ENCODE measurements around the gene TPSB2.

The TPSB2 gene

DNA sequence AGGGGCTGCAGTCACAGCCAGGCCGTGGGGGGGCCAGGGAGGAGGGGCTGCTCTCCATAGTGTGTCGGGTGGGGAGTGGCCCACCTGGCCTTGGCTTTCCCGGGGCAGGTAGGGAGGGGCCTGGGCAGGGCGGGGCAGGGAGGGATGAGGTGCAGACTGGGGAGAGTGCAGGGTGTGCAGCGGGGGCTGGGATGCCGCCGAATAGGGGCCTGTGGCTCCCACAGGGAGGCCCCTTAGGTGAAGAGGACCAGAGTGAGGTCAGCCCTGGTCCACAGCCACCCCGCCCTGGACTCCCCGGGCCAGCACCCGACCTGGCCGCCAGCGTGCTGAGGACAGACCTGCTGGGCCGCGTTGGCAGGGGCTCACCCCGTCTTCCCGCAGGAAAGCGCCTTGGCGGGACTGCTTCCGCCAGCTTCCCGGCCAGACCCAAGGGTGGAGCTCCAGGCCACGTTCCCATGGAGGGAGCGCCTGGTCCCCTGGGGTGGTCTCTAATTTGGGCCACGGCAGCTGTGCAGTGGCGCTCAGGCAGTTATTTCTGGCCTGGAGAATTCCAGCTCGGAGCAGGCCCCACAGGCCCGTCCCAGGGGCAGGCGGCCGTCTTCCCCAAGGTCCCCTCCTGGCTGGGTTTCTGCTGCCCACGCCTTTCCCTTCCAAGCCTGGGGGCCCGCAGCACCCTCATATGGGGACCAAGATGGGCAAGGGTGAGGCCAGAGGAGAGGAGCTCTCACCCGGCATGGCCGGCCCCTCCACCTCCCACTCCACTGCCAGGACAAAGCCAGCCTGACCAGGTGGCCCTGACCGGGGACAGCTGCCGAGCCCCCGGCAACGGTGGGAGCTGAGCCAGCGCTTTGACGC, 49.2 kb downstream of the TPSB2 start:
- DNase-seq: no peak

All from activated CD4-positive, alpha-beta T cell treated with anti-CD3 and anti-CD28 coated beads, Interleukin-2, amount 50 U/mL, for 4 hours (primary cell).